Measurements from ENCODE around the gene UBE2J2. TPM values are rescaled to one million over a fixed set of nuclear protein-coding genes. Genes with fewer than 3 reads are reported as not detected.
"Not testable (repeated sequence)": the region's sequence is repeated elsewhere in the genome, so short reads cannot be mapped to it uniquely, and the experiment has no call there.

UBE2J2 gene
- total RNA-seq, 1 donor from 2014 or later = 30.0 TPM

DNA sequence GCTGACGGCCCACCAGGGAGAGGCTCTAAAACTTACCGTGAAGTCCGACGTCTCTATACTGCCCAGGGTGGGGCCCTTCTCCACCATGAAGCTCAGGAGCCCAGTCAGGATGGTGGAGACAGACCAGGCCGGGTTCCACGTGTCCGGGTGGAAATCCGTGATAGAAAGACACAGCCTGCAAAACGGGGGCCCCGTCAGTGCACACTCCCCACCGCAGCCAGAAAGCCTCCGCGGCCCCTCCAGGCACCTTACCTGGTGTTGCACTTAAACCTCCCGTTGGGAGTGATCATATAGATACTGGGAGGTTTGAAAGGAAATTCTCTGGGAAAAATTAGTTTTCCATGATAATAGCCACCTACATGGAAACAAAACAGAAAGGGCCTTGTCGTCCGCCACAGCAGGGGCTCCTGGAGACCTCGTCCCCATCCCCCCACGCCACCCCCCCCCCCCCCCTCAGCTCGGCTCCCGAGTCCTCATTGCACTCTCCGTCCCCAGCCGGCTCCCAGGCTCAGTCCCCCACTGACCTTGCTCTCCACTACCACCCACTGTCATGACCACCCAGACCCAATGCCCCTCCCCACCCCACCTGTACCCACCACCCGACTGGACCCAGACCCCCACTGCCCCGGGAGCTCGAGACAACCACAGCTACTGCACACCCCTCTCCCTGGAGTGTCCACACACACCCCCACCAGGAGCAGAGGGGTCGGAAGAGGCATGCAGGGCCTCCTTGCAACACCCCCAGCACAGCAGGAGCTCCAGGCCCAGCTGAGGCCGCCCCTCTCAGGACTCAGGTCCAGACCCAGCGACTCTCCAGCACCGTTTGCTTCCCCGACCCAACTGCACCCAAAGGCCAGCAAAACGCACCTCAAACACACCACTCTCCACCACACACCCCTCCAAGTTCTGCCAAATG, 16.4 kb downstream of the UBE2J2 start:
- DNase-seq (ENCODE audit: low read depth in 2 of 2) = no peak

DNA sequence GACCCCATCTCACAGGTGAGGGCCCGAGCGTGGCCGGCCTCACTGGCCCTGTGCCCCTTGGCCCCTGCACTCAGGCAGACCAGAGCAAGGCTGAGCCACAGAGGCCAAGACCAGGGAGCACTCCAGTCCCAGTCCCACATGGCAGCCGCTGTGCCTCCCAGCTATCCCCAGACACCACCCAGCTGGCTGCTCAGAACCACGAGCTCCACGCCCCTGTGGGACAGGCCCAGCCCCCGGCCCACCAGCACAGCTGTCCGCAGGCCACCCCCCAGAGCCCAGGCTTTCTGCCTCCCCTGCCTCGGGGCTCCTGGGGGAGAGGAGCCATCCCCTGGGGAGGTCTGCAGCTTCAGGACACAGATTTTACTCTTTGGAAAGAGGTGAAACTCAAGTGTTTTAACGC, 18.0 kb downstream of the UBE2J2 start:
- no peak for DNase-seq (ENCODE audit: low read depth in 2 of 2)

DNA sequence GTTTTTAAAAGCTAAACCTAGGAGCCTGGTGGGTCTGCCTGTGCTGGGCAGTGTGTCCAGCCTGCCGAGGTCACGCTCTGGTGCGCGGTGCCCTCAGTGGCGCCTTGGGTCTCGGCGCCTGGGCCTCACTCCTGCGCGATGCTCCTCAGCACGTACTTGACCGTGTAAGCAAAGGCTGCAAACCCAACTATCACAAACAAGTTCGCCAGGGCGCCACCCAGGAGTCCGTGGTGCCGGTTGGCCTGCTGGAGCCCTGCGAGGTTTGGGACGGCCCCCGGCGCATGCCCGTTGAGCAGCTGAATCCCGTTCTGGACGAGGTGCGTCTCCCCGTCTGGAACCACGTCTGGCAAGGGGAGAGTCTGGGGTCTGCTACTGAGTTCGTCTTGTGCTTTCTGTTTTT, 18.6 kb downstream of the UBE2J2 start:
- DNase-seq (ENCODE audit: low read depth in 2 of 2) = no peak

DNA sequence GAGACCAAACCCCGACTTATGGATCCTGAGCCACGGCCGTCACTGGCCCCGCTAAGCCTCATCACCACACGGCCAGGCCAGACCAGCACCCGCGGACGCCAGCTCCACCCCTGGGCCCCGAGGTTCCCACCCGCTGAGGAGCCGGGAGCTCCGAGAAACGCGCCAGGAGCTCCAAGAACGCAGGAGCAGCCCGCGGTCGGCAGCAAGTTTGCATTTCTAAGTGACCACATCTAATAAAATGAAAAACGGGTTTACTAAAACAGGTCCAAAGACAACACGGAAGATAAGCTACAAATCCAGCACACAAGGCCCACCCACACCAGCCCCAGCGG, 19.0 kb downstream of the UBE2J2 start:
- DNase-seq (ENCODE audit: low read depth in 2 of 2) = no peak

DNA sequence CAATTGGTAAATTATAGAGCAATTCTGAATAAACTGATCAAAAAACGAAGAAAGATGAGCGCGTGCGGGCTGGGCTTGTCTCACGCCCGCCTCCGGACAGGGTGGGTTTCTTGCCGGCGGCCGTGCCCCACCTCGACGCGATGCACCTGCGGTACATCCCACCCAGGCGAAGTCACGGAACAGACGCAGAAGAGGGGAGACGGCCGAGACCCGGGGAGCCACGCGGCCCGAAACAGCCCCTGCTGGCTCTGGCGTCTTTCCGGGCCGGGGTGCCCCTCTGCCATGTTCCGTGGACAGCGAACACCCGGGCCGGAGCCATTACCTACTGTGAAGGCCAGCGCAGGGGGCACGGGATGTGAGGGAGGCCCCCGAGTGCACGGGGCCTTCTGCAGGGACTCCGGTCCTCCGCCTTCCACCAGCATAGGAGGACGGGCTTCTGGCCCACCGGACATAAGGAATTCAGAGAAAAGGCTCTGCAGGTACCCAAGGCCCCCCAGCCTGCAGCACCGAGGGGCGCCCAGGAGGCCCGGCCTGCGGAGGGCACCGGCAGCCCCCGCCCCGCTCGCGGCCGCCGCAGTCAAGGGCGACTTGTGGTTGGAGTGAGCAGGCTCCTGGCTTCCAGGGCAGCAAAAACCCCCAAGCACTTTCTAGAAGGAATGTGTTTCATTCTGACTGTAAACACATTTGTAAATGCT, 19.5 kb downstream of the UBE2J2 start:
- DNase-seq (ENCODE audit: low read depth in 2 of 2) = no peak

DNA sequence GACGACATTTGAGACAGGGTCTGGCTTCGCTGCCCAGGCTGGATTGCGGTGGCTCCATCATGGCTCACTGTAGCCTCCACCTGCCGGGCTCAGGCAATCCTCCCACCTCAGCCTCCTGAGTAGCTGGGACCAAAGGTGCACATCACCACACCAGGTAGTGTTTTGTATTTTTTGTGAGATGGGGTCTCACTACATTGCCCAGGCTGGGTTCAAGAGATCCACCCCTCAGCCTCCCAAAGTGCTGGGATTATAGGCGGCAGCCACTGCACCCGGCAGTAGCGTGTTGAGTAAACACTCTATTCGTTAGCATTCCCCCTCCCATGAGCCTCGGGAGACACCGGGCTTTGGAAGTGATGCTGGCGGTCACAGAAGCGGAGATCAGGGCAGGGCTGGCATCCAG, 20.3 kb downstream of the UBE2J2 start:
- DNase-seq (ENCODE audit: low read depth in 2 of 2) = no peak

DNA sequence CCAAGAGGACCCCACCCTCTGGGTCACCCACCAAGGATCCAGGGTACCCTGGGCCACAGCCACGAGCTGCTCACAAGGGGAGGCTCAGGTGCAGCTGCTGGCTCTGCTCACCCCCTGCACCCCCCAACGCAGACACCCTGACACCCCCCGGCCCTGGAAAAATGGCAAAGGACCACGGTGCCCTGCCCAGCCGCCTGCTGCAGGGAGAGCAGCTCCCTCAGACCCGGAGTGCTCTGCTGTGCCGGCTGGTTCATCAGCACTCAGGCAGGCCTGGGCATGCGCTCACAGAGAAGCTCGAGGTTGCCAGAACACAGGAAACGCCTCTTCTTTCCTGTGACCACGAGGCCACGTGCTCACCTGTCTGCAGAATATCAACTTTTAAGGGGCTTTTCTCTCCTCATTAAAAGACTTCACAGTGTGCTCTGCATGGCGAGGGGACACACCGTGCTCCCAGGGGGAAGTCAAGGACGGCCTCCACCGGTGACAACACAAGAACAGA, 22.8 kb downstream of the UBE2J2 start:
- peak; percentile 43 to 46 for DNase-seq (ENCODE audit: low read depth in 2 of 2)

DNA sequence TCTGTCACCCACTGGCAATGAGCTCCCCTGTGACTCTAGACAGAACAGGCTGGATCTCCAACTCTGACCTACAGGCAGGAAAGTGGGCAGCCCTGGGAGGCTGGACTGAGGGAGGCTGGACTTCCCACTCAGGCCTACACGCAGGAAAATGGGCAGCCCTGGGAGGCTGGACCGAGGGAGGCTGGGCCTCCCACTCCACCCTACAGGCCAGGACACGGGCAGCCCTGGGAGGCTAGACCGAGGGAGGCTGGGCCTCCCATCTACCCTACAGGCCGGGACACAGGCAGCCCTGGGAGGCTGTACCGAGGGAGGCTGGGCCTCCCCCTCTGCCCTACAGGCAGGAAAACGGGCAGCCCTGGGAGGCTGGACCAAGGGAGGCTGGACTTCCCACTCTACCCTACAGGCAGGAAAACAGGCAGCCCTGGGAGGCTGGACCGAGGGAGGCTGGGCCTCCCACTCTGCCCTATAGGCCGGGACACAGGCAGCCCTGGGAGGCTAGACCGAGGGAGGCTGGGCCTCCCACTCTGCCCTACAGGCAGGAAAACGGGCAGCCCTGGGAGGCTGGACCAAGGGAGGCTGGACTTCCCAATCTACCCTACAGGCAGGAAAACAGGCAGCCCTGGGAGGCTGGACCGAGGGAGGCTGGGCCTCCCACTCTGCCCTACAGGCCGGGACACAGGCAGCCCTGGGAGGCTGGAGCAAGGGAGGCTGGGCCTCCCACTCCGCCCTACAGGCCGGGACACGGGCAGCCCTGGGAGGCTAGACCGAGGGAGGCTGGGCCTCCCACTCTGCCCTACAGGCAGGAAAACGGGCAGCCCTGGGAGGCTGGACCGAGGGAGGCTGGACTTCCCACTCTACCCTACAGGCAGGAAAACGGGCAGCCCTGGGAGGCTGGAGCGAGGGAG, 25.4 kb downstream of the UBE2J2 start:
- not testable (repeated sequence) for DNase-seq (ENCODE audit: low read depth in 2 of 2)

DNA sequence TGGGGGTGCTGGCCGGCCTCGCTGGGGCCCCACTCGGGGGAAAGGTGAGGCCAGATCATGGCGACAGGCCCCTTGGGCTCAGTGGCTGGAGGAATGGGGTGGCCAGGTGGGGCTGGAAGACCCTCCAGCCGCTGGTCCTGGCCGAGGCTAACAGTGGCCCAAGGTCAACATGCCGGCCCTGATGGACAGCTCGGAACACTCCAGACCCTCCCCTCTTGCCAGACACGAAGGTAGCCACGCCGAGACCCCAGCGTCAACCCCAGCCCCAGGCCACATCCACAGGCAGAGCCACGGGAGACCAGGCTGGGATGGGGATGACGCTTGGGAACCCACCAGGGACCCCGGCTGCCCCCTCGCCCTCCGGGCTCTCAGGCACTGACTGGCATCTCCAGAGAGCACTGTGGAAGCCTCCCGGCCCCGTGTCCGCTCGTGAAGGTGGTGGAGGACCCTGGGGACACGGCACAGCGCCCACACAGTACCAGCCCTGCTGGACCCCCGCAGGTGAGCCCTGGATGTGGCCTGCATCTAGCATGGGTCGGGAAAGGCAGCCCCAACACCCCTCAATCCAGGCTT, 26.2 kb downstream of the UBE2J2 start:
- no peak for DNase-seq (ENCODE audit: low read depth in 2 of 2)

DNA sequence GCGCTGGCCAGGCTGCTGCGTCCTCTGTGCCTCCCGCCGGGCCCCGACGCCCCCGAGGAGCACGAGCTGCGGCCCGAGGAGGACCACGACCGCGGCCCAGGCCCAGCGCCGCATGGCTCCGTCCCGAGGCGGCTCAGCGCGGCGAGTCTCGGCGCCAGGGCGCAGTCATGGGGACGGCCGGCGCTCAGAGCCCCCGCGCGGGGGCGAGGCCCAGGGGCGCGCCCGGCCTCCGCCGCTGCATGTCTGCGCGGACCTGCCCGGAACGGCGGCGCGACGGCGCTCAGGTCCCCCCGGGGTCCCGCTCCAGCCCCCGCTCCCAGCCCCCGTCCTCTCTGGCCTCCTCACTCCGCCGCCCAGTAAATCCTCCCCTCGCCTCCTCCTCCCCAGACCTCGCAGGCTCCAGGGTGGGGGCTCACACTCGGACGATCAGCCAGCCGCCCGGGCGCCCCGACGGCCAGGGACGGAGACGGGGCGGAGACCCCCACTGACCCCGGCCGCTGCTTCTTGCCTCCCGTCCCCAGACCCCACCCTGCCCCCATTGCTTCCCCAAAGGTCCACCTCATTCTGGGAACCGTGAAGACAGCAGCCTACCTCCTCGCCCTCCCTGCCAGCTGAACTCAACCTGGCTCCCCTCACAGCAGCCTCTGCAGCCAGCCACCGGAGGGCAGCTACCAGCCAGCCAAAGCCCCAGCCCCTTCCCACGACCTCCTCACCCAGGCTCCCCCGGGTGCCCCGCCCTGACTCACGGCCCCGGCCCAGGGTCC, 26.9 kb downstream of the UBE2J2 start, which contains the start of gene C1QTNF12:
Gene C1QTNF12 (minus strand): TSS at position 146 of the 764 bp plus-strand sequence. CDS start 32 bp downstream, at position 114.
- no peak for DNase-seq (ENCODE audit: low read depth in 2 of 2)

DNA sequence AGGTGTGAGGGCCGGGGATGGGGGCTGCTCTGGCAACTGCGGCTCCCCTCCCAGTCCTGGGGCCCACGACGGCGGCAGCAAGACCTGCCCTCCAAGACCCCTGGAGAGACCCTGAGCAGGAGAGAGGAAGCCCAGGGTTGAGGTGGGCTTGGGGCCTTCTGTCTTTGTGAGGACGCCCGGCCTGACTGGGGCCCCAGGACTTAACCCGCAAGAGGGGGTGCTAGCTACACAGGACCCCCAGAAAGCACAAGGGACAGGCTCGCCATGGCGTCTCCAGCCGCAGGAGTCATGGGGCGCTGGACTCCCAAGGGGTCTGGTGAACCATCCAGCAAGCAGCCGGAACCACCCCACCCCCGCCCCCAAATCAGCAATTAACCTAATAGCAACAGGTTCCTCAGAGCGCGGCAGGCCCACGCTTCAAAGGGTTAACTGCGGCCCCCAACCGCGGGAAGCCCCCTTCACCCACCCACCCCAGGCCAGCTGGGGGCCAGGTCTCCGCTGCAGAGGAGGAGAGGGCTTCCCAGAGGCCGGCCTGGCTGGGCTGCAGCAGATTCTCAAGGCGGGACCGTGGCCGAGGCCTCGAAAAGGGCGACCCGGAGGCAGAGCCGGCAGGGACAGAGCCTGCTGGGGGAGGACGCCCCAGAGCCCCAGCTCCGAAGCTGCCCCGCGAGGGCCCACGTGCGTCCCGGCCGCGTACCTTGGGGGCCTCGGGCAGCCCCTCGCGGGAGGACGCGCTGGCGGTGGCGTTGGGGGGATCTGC, 27.7 kb downstream of the UBE2J2 start:
- DNase-seq (ENCODE audit: low read depth in 2 of 2) = no peak

DNA sequence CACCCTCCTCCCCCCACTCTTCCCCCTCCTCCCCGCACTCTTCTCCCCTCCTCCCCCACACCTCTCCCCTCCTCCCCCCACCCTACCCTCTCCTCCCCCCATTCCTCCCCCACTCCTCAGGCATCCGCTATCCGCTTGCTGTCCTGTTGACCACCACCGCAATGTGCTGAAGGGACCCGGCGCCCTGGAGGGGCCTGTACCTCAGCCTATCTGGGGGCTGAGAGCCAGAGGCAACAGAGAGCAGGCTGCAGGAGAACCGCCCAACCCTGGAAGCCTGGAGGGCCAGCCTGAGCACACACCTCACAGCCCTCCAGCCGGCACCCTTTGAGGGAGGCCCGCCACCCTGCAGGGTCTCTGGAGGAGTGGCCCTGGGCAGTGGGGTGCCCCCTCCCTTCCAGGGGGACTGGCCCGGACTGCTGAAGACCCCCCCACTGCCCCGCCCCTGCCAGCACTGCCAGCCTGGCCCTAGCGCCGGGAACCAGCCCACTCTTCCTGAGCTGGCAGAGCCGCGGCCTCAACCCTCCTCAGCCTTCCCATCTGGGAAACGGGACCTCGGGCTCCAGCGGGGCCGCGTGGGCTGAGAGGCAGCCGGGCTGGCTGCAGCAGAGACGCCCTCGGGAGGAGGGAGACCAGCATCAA, 28.4 kb downstream of the UBE2J2 start:
- DNase-seq (ENCODE audit: low read depth in 2 of 2) = no peak

DNA sequence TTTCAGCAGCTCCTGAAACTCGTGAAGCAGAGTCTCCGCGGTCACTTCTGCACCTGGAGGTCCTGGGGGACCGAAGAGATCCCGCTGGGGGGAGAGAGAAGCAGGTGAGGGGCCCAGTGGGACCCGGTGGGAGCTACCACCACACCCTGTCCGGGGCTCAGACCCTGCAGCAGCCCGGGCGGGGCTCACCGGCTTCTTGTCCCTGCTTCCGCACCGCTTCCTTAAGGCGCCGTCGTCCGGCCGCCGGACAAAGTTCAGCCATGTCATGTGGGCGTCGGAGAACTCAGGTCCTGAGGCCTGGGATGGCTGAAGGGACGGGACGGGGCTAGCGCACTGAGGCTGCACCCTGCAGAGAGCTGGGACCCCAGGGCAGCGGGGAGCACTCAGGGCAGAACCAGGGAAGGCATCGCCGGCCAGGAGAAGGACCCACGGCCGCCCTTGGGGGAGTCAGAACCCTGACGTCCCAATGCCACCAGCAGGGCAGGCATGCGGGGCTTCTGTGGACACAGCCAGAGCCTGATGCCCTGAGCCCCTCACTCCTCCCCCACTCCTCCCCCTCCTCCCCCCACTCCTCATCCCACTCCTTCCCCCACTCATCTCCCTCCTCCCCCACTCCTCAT, 29.4 kb downstream of the UBE2J2 start:
- DNase-seq (ENCODE audit: low read depth in 2 of 2) = no peak

DNA sequence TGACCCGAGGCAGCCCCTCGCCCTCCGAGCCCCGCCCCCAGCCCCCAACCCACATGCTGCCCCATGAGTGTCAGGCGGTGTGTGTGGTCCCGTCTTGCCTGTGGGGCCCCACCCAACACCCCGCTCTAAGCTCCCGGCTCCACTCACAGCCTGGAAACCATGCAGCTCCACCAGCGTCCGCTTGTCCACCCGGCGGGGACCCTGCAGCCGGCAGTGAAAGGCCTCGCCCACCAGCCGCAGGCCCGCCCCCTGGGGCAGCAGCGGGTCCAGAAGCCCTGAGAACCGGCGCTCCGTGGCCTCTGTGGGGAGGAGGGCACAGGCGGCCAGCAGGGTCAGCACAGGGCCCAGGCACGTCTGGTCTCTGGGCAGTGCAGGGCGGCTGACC, 29.9 kb downstream of the UBE2J2 start:
- no peak for DNase-seq (ENCODE audit: low read depth in 2 of 2)

DNA sequence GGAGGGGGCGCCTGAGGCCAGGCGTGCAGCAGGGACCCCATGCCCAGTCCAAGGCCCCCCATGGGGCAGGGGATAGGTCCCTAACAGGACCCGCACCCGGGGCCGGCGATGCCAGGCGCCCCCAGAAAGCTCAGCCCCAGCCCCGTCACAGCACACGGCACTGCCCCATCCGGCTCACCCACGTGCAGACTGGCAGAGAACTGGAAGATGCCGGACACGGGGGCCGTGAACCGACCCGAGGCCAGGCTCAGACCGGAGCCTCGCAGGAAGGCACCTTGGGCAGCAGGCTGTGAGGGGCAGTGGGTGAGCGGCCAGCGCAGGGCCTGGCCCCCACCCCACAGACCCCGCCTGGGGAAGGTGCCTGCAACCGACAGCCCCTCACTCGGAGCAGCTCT, 30.4 kb downstream of the UBE2J2 start:
- DNase-seq (ENCODE audit: low read depth in 2 of 2) = no peak

DNA sequence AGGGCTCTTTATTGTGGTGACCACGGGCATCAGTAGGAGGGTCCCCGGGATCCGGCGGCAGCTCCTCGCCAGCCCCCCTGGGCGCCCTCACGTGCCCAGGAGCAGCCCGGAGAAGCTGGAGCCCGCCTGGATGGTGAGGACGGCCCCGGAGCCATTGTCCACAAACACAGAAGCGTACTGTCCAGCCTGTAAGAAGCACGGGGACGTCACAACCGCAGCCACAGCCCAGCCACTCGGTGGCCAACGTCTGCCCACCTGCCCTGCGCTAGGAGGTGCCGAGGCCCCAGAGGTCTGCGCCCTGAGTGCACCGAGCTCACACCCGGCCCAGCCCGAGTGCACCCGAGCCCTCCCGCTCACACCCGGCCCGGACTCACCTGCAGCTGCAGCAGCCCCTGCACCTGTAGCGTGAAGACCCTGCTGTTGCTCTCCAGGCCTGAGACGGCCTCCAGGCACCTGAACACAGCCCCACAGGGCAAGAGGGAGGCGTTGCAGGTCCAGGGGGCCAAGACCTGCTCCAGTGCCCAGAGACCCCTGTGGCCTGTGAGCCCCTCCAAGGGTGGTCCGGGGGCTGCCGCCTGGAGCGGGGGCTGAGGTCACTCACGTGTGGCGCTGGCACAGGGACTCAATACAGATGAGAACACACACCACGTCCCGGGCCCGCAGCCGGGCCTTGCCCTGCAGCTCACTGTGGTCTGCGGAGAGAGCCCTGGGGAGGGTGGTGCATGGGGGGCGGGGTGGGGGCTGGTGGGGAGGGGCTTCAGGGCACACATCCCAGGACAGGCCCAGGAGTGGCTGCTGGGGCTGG, 31.0 kb downstream of the UBE2J2 start:
- no peak for DNase-seq (ENCODE audit: low read depth in 2 of 2)

DNA sequence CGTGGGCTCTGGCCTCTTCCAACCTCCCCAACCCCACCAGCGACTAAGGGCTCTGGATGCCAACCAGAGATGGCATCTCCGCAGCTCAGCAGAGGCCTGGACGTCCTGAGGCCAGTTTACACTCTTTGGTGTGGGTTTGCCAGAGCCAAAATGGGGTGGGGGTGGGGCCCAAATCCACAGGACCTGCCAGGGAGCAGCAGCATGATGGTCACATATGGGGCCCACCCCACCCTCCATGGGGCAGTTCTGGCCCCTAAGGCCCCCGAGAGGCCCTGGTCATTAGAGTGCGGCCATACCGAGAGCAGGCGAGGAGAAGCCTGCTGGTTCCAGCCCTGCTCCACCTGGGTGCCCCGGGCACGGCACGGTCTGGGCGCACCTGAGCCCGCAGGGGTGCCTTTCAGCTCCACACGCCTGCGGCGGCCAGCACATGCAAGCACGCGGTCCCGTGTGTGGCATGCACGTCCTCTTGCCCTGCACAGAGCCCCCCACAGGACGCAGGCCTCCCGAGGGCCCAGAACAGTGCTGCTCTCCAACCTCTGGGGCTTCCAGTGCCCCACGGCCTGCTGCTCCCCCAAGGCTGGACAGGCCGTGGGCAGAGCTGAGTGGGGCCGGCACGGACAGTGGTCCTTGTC, 31.9 kb downstream of the UBE2J2 start:
- no peak for DNase-seq (ENCODE audit: low read depth in 2 of 2)
